GM18499 (cell line): ENCODE results near the gene YIPF5.
A peak's percentile ranks its signal among the peaks of the same experiment; 100 is the strongest.

Experiments
- ATAC-seq: cut with Tn5 transposase; IDR thresholded peaks from one replicate; pipeline ENCODE4 v1.9.1; 2021; ENCODE audit warnings: moderate number of reproducible peaks; ENCODE audit not compliant: insufficient read depth, unreplicated experiment

The YIPF5 gene

GRCh38 chr5:144183254-144183889, 12.9 kb upstream of the YIPF5 start:
- ATAC-seq: no peak

- no peak for ATAC-seq
Measured at GRCh38 chr5:144179226-144179625, 8.8 kb upstream of the YIPF5 start.

GRCh38 chr5:144177548-144177947, 7.1 kb upstream of the YIPF5 start:
- ATAC-seq: no peak

GRCh38 chr5:144173766-144174165, 3.3 kb upstream of the YIPF5 start:
- ATAC-seq: no peak

GRCh38 chr5:144169904-144170275, 569 bp downstream of the YIPF5 start:
- no peak for ATAC-seq

- ATAC-seq: no peak
Measured at GRCh38 chr5:144167998-144168397, 2.5 kb downstream of the YIPF5 start.

GRCh38 chr5:144166696-144167095, 3.8 kb downstream of the YIPF5 start:
- ATAC-seq: no peak

- no peak for ATAC-seq
Measured at GRCh38 chr5:144162686-144163085, 7.8 kb downstream of the YIPF5 start.

- no peak for ATAC-seq
Measured at GRCh38 chr5:144156767-144157171, 13.7 kb downstream of the YIPF5 start.

- ATAC-seq: no peak
Measured at GRCh38 chr5:144151026-144151425, 19.4 kb downstream of the YIPF5 start.

- no peak for ATAC-seq
Measured at GRCh38 chr5:144144956-144145751, 25.3 kb downstream of the YIPF5 start.

- no peak for ATAC-seq
Measured at GRCh38 chr5:144143625-144144024, 26.8 kb downstream of the YIPF5 start.

GRCh38 chr5:144142824-144143162, 27.7 kb downstream of the YIPF5 start:
- ATAC-seq: no peak

GRCh38 chr5:144142139-144142823, 28.2 kb downstream of the YIPF5 start:
- peak; percentile 96 for ATAC-seq

- ATAC-seq: no peak
Measured at GRCh38 chr5:144141585-144141984, 28.9 kb downstream of the YIPF5 start.

GRCh38 chr5:144139586-144139985, 30.9 kb downstream of the YIPF5 start:
- ATAC-seq: no peak

- ATAC-seq: no peak
Measured at GRCh38 chr5:144135113-144135762, 35.2 kb downstream of the YIPF5 start.

- no peak for ATAC-seq
Measured at GRCh38 chr5:144134194-144134826, 36.1 kb downstream of the YIPF5 start.

- ATAC-seq: no peak
Measured at GRCh38 chr5:144133050-144133633, 37.3 kb downstream of the YIPF5 start.

- ATAC-seq: no peak
Measured at GRCh38 chr5:144131261-144131660, 39.2 kb downstream of the YIPF5 start.
